ENCODE measurements around the gene AP1G1. TPM values are rescaled to one million over a fixed set of nuclear protein-coding genes. Genes with fewer than 3 reads are reported as not detected.
"Not testable (repeated sequence)": the region's sequence is repeated elsewhere in the genome, so short reads cannot be mapped to it uniquely, and the experiment has no call there.

Gene AP1G1
- total and polyA plus RNA-seq, 2 of the 4 experiments (the other 2 are of a cell fraction) = 48.3 to 86.7 TPM

GRCh38 chr16:71832112-71832511, 23.5 kb upstream of the AP1G1 start:
- H2BK5ac ChIP-seq (ENCODE audit: low read depth, low read length, poor library complexity, severe bottlenecking); H3K4me3 ChIP-seq (ENCODE audit: insufficient read depth, low read depth, low read length); H4K91ac ChIP-seq (ENCODE audit: insufficient read depth, low read depth, low read length); H2BK20ac ChIP-seq (ENCODE audit: low read depth, low read length); H3K4me1 ChIP-seq (ENCODE audit: control insufficient read depth, insufficient read depth, low read length); H3K79me1 ChIP-seq (ENCODE audit: low read depth in 1 of 2, low read length in 2 of 2); H3K4me2 ChIP-seq (ENCODE audit: low read depth, low read length); H2AK9ac ChIP-seq (replicated peaks; ENCODE audit: low read depth, low read length, poor library complexity); in situ Hi-C loops (cut with MboI; ENCODE audit: low sequenced_read_pairs); DNase-seq; H2AK5ac ChIP-seq (ENCODE audit: low read depth, low read length); BruUV-seq (replicated peaks); H4K8ac ChIP-seq (ENCODE audit: low read depth in 2 of 2, low read length in 2 of 2); H3K23ac ChIP-seq (ENCODE audit: low read depth, low read length); H3K14ac ChIP-seq (replicated peaks; ENCODE audit: low read depth, low read length); H2BK15ac ChIP-seq (ENCODE audit: low read depth, low read length); H3K9me1 ChIP-seq (ENCODE audit: insufficient read depth, low read length); intact Hi-C loops (cut with micrococcal nuclease); H3K9ac ChIP-seq (ENCODE audit: low read depth, low read length); H3K56ac ChIP-seq (ENCODE audit: extremely low read depth, insufficient read depth, low read length); CTCF ChIA-PET; H3K27me3 ChIP-seq (ENCODE audit: control insufficient read depth, insufficient read depth, low read length); H3K18ac ChIP-seq (ENCODE audit: low read depth, low read length); dilution Hi-C loops (cut with HindIII; ENCODE audit: low sequenced_read_pairs, unreplicated experiment); H4K5ac ChIP-seq (ENCODE audit: low read depth, low read length); POLR2A ChIA-PET (ENCODE audit: unreplicated experiment); H4K20me1 ChIP-seq (ENCODE audit: insufficient read depth, low read length); H3K36me3 ChIP-seq (ENCODE audit: control insufficient read depth, insufficient read depth, low read length); H3K4ac ChIP-seq (ENCODE audit: low read depth, low read length); H2BK120ac ChIP-seq (ENCODE audit: low read depth, low read length); H3K27ac ChIP-seq (ENCODE audit: insufficient read depth, low read length); ATAC-seq (ENCODE audit: low read depth); H2AFZ ChIP-seq (replicated peaks; ENCODE audit: low read length, poor library complexity); H3K9me3 ChIP-seq (ENCODE audit: control insufficient read depth, insufficient read depth, low read length): not testable (repeated sequence)
- no CpG with 5 or more reads among the region's 2 CpGs for WGBS, 2 experiments (ENCODE audit: extremely low coverage in 2 of 2, insufficient read length in 1 of 2)

DNA sequence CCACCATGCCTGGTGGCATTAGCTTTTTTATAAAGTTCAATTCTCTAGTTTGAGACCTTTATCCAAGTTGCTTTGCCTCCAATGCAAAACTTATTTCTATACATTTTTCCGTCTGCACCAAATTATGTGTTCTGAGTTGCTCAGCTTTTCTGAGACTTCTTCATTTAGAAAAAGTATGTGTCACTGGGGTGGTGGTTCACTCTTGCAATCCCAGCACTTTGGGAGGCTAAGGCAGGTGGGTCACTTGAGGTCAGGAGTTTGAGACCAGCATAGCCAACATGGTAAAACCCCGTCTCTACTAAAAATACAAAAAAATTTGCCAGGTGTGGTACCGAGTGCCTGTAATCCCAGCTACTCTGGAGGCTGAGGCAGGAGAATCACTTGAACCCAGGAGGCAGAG, 23.1 kb upstream of the AP1G1 start:
- H3K23ac ChIP-seq (ENCODE audit: low read depth, low read length); H3K79me1 ChIP-seq (ENCODE audit: low read depth in 1 of 2, low read length in 2 of 2); H3K56ac ChIP-seq (ENCODE audit: extremely low read depth, insufficient read depth, low read length); CTCF ChIA-PET; H3K4me3 ChIP-seq (ENCODE audit: insufficient read depth, low read depth, low read length); H3K9me1 ChIP-seq (ENCODE audit: insufficient read depth, low read length); BruUV-seq (replicated peaks); H2BK120ac ChIP-seq (ENCODE audit: low read depth, low read length); in situ Hi-C loops (cut with MboI; ENCODE audit: low sequenced_read_pairs); POLR2A ChIA-PET (ENCODE audit: unreplicated experiment); H2AK9ac ChIP-seq (replicated peaks; ENCODE audit: low read depth, low read length, poor library complexity); H3K27me3 ChIP-seq (ENCODE audit: control insufficient read depth, insufficient read depth, low read length); H3K4me1 ChIP-seq (ENCODE audit: control insufficient read depth, insufficient read depth, low read length); H4K8ac ChIP-seq (ENCODE audit: low read depth in 2 of 2, low read length in 2 of 2); dilution Hi-C loops (cut with HindIII; ENCODE audit: low sequenced_read_pairs, unreplicated experiment); H3K9ac ChIP-seq (ENCODE audit: low read depth, low read length); H3K14ac ChIP-seq (replicated peaks; ENCODE audit: low read depth, low read length); H3K9me3 ChIP-seq (ENCODE audit: control insufficient read depth, insufficient read depth, low read length); H4K5ac ChIP-seq (ENCODE audit: low read depth, low read length); H3K36me3 ChIP-seq (ENCODE audit: control insufficient read depth, insufficient read depth, low read length); H2BK20ac ChIP-seq (ENCODE audit: low read depth, low read length); ATAC-seq (ENCODE audit: low read depth); H2BK5ac ChIP-seq (ENCODE audit: low read depth, low read length, poor library complexity, severe bottlenecking); H3K18ac ChIP-seq (ENCODE audit: low read depth, low read length); intact Hi-C loops (cut with micrococcal nuclease); H3K27ac ChIP-seq (ENCODE audit: insufficient read depth, low read length); DNase-seq; H2AFZ ChIP-seq (replicated peaks; ENCODE audit: low read length, poor library complexity); H2AK5ac ChIP-seq (ENCODE audit: low read depth, low read length); H4K20me1 ChIP-seq (ENCODE audit: insufficient read depth, low read length); H4K91ac ChIP-seq (ENCODE audit: insufficient read depth, low read depth, low read length); H3K4me2 ChIP-seq (ENCODE audit: low read depth, low read length); H2BK15ac ChIP-seq (ENCODE audit: low read depth, low read length); H3K4ac ChIP-seq (ENCODE audit: low read depth, low read length): not testable (repeated sequence)
- WGBS, 2 experiments (ENCODE audit: extremely low coverage in 2 of 2, insufficient read length in 1 of 2) = no CpG with 5 or more reads among the region's 3 CpGs

All from IMR-90 (cell line).